NCI-H2196 treated with DMSO at 0.1 percent for 48 hours (cell line): ENCODE results near the gene ANP32B.

Experiments
- DNase-seq: peaks from one replicate; lab custom pipeline; 2025; ENCODE audit not compliant: unreplicated experiment; lab: John Stamatoyannopoulos, UW

The ANP32B gene

DNA sequence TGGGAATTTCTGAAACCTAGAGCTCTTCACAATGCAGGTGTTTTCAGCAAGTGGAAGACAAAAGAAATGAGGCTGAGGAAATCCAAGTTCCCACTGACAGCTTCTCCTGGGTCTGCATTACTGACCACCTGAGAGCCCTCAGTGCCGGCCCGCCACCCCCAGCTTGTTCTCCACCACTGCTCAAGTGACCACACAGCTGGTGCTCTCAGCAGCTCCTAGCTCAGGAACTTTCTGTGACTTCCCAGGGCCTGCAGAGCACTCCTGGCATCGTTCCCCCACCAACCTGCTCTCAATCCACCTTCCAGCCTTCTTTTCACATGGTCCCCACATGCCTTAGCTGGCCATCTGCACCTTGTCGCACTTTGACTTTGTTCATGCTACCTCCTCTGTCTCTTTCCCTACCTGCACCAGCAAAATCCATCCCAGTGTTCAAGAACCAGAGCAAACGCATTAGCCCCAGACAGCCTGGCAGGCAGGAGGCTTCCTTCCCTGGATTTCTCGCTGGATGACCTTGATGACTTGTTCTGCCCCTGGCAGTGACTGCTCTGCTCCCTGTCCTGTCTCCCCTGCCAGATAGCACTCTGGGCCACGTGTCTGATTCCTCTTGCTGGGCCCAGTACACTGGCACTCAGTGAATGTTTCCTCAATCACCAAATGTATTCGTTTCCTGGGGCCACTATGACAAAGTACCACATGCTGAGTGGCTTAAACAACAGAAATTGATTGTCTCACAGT, 38.3 kb downstream of the ANP32B start:
- no peak for DNase-seq

DNA sequence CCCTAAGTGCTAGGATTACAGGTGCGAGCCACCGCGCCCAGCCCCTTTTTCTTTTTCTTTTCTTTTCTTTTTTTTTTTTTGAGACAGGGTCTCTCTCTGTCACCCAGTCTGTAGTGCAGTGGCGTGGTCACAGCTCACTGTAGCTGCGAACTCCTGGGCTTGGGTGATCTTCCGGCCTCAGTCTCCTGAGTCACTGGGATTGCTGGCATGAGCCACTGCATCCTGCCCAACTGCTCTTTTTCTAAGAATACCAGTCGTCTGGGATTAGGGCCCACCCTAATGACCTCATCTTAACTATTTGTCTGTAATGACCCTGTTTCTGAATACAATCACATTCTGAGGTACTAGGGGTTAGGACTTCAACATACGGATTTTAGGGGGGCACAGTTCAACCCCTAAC, 39.3 kb downstream of the ANP32B start:
- DNase-seq, result no peak

DNA sequence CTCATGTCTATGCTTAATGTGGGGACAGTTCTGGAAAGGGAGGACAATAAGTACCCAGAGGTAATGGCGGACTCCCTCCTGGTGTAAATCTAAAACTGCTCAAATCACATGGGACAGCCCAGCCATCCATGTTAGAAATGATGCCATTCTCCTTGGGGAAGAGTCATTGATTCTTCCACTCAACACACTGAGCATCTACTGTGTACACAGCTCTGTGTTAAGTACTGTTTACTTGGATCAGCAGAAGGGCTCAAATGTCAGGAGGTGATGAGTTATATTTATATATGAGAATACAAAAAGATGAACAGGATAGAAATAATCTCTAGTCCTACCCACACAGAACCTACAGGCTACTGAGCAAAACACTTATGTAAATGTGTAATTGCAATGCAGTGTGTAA, 41.6 kb downstream of the ANP32B start:
- DNase-seq, result no peak

DNA sequence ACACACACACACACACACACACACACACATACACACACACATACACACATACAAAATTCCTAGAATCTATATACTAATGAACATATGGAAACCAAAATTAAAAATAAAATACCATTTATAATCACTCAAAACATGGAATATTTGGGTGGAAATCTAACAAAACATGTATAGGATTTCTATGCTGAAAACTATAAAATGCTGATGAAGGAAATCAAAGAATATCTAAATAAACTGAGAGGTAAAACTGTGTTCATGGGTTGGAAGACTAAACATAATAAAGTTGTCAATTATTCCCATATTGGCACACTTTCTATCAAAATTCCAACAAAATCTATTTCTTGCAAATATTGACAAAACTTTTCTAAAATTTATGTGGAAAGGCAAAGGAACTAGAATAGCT, 48.0 kb downstream of the ANP32B start:
- DNase-seq, result no peak

DNA sequence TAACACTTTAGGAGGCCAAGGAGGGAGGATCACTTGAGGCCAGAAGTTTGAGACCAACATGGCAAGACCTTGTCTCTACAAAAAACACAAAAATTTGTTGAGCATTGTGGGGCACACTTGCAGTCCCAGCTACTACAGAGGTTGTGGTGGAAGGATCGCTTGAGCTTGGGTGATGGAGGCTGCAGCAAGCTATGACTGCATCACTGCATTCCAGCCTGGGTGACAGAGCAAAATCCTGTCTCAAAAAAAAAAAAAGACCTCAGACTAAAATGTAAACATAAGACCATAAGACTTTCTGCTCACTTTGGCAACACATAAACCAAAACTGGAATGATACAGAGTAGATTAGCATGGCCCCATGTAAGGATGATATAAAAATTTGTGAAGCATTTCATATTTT, 48.8 kb downstream of the ANP32B start:
- no peak for DNase-seq

DNA sequence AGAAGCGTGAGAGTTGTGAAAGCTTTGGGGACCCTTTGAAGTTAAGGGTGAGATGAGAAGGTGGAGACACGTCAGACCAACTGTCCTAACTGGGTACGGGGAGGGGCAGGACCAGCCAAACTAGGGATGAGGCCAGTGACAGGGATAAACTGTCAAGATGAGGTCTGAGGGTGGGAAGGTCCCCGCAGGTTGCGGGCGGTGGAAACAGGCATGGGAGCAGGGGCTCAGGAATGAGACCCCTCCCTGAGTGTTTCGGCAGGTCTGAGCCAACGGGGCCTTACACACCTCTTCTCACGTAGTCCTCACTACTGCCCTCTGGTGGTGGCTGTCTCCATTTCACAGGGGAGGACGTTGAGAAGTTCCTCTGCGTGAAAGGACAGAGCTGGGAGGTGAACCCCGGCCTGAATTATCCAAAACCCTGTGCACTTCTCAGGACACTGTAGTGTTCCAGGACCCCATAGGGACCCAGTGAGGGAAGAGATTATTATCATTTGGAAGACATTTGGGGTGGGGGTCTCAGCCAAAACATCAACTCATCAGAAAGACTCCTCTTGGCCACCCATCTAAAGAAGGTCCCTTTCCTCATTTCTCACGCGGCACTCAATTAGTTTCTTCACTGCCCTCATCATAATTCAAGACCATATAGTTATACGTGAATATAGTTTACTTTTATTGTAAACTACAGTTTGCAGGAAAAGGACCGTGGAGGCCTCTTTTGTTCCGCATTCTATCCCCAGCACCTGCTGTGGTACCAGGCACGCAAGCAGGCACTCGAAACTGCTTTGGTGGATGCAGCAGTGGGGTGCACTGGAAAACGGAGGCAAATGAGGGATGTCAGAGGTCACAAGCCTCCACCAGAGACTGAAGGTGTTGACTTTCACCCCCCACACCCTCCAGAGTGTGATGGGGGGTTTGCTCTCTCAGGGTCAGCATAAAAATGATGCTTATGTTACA, 51.7 kb downstream of the ANP32B start:
- DNase-seq, result no peak

DNA sequence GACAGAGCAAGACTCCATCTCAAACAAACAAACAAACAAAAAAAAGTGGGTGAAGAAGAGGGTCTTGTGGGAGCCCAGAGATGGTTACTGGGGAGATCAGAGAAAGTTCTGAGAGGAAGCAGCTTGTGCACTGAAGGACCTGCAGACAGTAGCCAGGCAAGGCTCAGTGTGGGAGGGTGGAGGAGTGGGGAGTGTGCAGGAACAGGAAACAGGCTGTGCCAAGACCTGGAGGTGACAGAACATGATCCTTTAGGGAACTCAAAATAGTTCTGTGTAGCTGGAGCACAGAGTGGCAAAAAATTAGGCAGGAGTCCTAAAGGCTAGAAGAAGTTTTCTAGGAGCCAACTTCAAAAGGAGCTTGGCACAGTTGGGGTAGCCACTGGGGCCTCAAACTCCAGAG, 54.2 kb downstream of the ANP32B start:
- no peak for DNase-seq

DNA sequence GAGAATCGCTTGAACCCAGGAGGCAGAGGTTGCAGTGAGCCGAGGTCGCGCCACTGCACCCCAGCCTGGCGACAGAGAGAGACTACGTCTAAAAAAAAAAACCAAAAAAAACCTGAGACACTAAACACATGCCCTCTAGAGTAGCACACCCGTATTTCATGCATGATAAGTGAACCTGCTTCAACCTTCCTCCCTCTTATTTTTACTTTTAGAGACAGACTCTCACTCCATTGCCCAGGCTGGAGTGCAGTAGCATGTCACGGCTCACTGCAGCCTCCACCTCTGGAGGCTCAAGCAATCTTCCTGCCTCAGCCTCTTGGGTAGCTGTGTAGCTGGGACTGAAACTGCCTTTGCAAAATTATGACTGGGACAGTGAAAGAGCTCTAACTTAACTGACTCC, 55.8 kb downstream of the ANP32B start:
- no peak for DNase-seq

DNA sequence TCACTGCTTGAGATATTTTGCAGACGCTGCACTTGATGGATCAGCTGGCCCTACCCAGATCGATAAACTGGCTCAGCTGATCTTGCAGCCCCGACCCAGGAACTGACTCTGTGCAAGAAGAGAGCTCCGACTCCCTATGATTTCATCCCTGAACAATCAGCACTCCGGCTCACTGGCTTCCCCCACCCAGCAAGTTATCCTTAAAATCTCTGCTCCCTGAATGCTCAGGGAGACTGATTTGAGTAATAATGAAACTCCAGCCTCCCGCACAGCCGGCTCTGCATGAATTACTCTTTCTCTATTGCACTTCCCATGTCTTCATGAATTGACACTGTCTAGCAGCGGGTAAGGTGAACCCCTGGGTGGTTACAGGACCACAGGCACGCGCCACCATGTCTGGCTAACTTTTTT, 56.5 kb downstream of the ANP32B start:
- no peak for DNase-seq

DNA sequence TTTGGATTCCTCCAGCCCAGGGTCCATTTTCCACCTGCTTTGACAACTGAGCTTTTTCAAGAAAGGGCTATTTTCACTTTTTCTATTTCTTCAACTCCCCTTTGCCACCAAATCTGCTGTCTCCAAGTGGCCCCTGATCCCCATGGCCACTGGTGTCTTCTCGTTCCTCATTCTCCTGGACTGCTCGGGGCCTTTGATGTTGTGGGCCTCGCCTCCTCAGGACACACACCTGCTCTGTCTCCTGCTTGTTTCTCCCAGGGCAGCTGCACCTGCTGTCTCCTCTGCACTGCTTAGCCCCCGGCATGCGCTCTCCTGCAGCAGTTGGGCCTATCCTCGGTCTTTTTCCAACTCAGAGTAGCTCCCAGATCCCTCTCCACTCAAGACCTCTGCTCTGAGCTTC, 57.1 kb downstream of the ANP32B start:
- DNase-seq, result no peak

DNA sequence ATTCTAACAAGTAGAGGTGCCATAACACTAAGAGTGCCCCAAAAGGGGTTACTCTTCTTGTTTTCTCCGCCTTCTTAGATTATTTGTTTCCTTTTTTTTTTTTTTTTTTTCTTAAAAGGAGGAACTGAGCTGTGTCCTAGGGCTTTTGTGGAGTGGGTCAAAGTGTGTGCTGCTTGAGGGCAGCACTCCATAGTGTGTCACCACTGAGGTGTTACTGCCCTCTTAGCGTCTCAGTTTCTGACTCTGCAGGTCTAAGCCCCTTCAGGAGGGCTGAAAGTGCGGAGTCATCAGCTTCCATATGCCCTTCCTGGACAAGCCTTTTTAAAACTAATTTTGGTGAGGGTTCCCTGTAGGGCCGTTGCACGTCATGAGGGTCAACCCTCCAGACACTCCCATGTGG, 60.8 kb downstream of the ANP32B start:
- DNase-seq, result no peak

DNA sequence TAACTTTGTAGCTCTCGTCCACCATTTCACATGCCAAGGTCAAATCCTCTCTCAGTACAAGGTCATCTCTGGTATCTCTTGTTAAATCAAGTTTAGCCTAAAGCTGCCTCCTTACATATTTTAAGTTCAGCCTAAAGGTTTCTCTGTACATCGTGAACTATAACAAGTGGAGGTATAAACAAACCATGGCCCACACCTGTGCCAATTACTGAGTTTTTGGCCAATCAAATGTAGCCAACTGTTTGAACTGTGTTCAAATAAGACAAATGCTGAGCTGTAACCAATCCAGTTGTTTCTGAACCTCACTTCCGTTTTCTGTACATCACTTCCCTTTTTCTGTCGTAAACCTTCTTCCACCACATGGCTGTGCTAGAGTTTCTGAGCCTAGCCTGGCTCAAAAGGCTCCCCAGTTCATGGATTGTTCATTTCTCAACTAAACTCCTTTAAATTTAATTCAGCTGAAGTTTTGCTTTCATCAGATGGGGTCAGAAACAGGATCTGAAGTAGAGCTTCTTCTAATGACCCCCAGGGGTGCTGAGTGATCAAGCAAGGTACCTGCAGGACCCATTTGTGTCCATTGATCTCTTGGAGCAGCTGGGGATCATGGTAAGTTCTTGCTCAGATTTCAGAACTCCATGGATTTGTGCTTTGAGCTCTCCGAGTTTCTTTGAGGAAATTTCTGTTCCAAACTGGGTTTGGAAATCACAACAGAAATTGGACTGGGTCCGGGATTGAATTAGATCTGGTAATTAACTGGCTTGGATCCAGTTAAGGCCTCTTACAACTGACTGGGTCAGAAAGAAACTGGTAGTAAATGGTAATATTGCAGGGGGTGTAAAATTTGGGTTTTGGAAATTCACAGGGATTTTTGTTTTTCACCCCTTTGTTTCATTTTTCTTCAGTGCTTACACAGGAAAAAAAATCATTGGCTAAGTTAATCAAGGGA, 62.4 kb downstream of the ANP32B start:
- DNase-seq, result no peak

DNA sequence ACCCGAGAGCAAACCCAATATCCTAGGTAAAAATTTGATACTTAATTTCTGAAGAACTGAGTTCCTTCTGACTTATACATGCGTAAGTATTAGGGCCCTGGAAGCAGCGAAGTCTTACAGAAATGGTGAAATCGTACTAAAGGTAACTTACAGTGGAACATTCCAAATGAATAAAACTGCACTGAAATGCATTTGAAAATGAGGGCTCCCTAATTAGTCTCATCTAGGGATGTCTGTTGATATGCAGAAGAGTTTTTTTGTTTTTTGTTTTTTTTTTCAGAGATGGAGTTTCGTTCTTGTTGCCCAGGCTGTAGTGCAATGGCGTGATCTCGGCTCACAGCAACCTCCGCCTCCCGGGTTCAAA, 63.0 kb downstream of the ANP32B start:
- DNase-seq, result no peak

DNA sequence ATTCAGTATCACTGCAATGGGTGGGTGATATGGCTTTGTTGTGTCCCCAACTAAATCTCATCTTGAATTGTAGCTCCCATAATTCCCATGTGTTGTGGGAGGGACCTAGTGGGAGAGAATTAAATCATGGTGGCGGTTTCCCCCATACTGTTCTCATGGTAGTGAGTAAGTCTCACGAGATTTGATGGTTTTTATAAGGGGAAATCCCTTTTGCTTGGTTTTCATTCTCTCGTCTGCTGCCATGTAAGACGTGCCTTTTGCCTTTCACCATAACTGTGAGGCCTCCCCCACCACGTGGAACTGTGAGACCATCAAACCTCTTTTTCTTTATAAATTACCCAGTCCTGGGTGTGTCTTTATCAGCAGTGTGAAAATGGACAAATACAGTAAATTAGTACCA, 63.9 kb downstream of the ANP32B start:
- no peak for DNase-seq

DNA sequence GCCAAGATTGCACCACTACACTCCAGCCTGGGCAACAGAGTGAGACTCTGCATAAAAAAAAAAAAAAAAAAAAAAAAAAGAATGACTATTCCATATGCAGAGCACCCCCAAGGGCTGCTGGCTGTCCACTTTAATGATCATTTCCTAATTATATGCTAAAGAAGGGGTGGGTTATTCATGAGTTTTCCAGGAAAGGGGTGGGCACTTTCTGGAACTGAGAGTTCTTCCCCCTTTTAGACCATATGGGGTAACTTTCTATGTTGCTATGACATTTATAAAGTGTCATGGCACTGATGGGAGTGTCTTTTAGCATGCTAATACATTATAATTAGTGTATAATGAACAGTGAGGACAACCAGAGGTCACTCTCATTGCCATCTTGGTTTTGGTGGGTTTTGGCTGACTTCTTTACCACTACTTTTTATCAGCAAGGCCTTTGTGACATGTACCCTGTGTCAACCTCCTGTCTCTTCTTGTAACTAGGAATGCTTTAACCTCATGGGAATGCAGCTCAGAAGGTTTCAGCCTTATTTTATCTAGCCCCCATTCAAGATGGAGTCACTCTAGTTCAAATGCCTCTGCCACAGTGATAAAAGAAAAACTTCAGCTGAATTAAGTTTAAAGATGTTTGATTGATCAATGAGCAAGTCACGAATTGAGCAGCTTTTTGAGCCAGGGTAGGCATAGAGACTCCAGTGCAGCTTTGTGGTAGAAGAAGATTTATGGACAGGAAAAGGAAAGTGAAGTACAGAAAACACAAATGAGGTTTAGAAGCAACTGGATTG, 66.3 kb downstream of the ANP32B start:
- DNase-seq, result no peak

DNA sequence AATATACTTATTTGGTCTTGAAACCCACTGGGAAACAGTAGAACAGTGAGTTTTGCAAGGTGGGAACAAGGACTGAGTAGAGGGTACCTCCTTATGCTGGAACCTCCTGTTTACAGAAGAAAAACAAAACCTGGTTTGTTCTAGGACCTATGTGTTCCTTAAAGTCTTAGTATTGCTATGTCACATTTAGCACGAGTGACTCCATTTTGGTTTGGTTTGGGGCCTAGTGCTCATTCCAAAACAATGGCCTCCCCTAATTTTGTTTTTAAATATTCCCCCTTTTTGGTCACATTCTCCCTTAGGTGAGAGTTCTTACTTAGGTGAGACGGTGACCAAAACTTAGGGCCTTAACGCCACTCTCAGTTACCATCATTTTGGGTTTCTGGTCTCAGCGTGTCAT, 67.2 kb downstream of the ANP32B start:
- DNase-seq, result no peak

DNA sequence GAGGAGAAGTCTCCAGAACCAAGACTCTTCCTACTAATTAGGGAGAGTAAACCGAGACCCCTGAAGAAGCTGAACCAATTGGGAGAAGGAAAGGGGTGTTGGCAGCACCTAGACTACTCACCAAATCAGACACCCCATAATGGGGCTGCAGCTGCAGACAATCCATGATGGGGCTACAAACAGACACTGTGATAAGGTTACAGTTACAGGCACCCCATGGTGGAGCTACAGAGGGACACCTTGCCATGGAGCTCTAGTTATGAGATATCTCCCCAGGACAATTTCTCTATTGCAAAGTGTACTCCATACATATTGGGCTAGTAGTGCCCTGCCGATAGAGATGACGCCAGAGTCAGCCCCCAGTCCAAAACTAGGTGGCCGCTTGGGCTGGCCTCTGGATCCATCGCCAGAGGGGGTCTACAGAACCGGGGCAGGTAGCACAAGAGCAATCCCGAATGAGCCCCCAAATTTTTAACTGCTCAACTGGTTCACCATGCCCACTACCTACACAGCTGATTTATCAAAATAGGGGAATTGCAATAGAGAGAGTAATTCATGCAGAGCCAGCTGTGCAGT, 71.3 kb downstream of the ANP32B start:
- DNase-seq, result no peak

DNA sequence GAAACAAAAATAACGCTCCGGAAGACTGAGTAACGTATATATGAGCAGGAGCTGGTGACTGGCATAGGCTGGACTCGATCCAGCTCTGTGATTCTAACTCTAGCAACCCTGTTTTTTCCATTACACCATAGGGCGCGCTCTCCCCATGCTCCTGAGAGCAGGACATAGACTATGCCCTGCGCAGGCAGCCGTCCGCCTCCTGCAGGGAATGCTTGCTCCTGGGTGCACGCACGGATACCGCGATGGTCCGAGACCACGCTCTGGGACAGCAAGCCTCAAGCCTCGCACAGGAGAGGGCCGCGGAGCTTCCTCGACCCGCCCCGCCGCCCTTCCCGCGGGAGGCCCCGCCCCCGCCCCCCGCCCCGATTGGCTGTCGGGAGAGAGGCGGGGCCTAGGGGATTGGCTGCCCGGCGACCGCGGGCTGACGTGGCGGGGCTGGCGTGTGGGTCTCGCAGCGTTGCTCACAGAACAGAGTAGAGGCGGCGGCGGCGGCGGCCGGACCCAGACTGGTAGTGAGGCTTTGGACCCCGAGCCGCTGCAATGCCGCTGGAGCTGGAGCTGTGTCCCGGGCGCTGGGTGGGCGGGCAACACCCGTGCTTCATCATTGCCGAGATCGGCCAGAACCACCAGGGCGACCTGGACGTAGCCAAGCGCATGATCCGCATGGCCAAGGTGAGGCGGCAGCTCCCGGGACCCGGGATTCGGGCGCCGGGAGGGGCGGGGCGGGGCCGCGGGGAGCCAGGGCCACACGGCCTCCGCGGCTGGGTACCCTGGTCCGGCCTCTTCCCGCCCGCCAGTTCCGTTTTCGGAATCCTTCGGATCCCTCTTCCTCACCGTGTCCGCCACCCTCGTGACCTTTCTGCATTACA, 73.4 kb downstream of the ANP32B start, which contains the start of gene NANS:
NANS (plus strand) TSS at position 464 of the 869 bp plus-strand sequence; CDS start at position 541, 77 bp downstream.
- peak; percentile 83 for DNase-seq
